Left ventricle myocardium inferior (tissue), 1 donor: ENCODE results near the gene KCNQ2. TPM values are rescaled to one million over a fixed set of nuclear protein-coding genes. Genes with fewer than 3 reads are reported as not detected.

Experiments used
- DNase-seq: peaks from one replicate; pipeline ENCODE4 v3.0.0-alpha.2; 2020
- H3K27ac ChIP-seq: fragments of 200-600 bp; replicated peaks from 2 replicates; pipeline ENCODE4 v1.8.0; 2021
- H3K27me3 ChIP-seq: fragments of 200-600 bp; 2 replicates; pipeline ENCODE4 v1.8.0; 2021; ENCODE audit warnings: low read depth
- H3K36me3 ChIP-seq: fragments of 200-600 bp; 2 replicates; pipeline ENCODE4 v1.8.0; 2021
- H3K4me1 ChIP-seq: fragments of 200-600 bp; 2 replicates; pipeline ENCODE4 v1.8.0; 2021
- H3K4me3 ChIP-seq: fragments of 200-600 bp; 2 replicates; pipeline ENCODE4 v1.8.0; 2021; ENCODE audit warnings: mild to moderate bottlenecking, moderate library complexity
- H3K9me3 ChIP-seq: fragments of 200-600 bp; replicated peaks from 2 replicates; pipeline ENCODE4 v1.8.0; 2021
- CTCF ChIP-seq: fragments of 200-600 bp; IDR thresholded peaks from 2 replicates; pipeline ENCODE4 v1.8.0; 2021; ENCODE audit warnings: antibody characterized with exemption, mild to moderate bottlenecking, borderline replicate concordance
- intact Hi-C: fragments of 100-400 bp; cut with micrococcal nuclease; formaldehyde crosslinking; loops from one replicate; pipeline ENCODE4 v1.11.0; 2022
- total RNA-seq: library from RNA; stranded (reverse); fragmentation: NEBNext Ultra II Directional; extraction: Animal tissue kit (Norgen Biotek cat#: 25700); gene quantifications from one replicate; pipeline ENCODE4 v1.2.1, GENCODE V29; 2021
- donor health status: DM: no; HTN: yes; CAD: no; lungs with severe emphysema.

The KCNQ2 gene
- total RNA-seq, 1 donor from 2014 or later, result 2.3 TPM

DNA sequence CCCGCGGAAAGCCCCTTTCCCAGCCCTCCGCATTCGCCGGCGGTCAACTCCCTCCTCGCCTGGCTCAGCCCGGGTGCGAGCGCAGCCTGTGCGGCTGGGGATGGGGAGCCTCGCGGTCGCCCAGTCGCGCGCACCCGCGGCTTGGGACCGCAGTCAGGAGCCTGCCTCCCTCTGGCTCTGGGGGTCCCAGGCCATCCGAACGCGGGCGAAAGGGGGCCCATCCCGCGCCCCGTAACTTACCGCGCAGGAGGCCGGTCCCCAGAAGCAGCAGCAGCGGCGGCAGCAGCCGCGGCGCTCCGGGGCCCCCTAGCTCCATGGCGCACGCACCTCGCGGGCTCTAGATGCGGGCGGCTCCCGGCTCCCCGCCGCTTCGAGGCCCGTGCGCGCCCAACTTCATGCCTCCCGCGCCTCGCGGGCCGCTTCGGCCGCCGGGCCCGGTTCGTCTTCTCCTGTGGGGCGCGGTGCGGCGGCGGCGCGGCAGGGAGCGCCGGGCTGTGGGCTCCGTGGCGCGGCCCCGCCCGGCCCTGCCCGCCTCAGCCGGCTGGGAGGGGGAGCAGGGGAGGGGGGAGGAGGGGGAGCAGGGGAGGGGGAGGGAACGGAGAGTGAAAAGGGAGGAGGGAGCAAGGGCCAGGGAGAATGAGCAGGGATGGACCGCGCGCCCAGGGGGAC lies 111.5 kb downstream of the KCNQ2 start, which contains the start of gene CHRNA4:
Gene CHRNA4, minus strand, starts transcription at position 500 of the 669 bp plus-strand sequence. Its CDS starts 184 bp downstream, at position 316.
- Histone ChIP-seq H3K36me3 (no peaks in the 10 kb centered on the region), H3K27ac (no peak within 1 kb of the TSS), H3K4me3 (peak within 1 kb of the TSS; percentile 55), H3K4me1 (peaks cover 33% of the 10 kb centered on the region), H3K9me3 (no peaks in the 10 kb centered on the region), H3K27me3 (peaks cover 84% of the 10 kb centered on the region)
- intact Hi-C loops, result no loop called here
- TF ChIP-seq CTCF, result no peak
- no peak for DNase-seq

DNA sequence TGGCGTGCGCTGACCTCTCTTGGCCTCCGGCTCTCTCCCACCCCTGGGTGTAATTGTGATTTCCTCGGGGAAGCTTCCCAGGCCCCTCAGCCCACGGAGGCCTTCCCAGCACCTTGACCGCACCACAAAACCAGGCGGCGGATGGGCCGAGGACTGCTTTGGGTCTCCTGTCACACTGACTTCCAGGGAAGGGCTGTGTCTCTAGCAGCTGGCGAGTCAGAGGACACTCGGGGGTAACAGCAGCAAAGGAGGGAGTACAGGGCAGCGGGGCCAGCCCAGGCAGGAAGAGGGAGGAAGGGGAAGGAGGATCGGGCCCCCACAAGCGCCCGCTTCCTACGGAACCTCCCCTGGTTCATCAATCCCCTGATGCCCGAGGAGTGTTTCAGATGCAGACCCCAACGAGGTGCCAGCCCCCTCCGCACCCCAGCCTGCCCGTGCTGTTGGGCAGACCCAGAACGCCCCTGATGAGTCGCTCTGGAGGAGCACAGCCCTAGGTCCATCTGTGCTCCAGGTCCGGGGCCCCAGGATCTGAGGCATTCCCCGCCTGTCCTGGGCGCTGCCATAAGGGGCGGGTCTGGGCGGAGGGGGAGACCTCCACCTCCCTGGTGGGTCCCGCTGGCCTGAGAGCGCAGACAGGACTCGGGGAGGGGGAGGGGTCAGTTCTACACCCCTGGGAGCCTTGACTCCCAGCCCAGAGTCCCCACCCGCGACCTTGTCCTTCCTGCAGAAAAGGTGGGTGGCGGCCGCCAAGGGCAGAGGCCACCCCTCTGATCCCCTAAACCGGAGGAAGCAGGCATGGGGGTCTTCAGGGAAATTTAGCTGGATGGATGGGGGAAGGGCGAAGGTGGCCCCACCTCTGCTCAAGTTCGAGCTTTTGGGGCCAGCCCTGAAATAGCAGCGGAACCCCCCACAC lies 112.3 kb downstream of the KCNQ2 start:
- intact Hi-C loops, result no loop called here
- DNase-seq, result no peak
- H3K4me3 ChIP-seq, result peak overlapping the region; percentile 55
- no peak for TF ChIP-seq CTCF
- H3K4me1 ChIP-seq, result peaks cover 33% of the 10 kb centered on the region
- no peaks in the 10 kb centered on the region for H3K9me3 ChIP-seq
- no peak overlapping the region for H3K27ac ChIP-seq
- H3K36me3 ChIP-seq, result no peaks in the 10 kb centered on the region
- peaks cover 84% of the 10 kb centered on the region for H3K27me3 ChIP-seq

DNA sequence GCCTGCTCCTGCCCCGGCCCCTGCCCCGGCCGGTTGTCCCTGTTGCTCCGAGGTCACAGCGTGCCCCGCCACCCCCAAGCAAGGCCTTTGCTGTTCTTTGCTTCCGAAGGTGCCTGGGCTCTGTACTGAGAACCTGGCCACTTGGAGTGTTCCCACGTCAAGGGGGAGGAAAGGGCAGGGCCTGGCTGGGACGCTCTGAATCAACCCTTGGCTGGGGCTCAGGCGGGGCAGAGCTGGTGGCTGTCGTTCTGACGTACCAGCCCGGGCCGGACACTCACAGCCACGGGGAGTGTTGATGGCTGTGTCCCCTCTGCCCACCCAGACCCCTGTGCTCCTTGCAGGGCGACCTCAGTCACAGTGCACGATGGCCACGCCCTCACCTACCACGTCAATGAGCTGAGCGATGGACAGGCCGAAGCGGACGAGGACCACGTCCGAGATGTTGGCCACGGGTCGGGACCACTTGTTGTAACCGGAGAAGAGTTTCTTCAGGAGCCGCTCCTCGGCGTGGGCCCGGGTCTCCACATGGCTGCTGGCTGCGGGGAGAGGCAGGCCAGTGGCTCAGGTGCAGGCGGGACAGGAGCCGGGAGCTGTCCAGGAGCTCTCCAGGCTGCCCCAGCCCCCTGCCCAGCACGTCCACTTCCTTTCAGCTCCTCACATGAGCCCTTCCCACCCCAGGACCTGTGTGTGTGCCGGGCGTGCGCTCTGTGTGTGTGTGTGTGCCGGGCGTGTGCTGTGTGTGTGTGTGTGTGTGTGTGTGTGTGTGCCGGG lies 113.1 kb downstream of the KCNQ2 start:
- no peaks in the 10 kb centered on the region for H3K9me3 ChIP-seq
- no peak for DNase-seq
- peaks cover 33% of the 10 kb centered on the region for H3K4me1 ChIP-seq
- H3K4me3 ChIP-seq, result no peak overlapping the region
- H3K36me3 ChIP-seq, result no peaks in the 10 kb centered on the region
- no peak overlapping the region for H3K27ac ChIP-seq
- no peak for TF ChIP-seq CTCF
- intact Hi-C loops, result no loop called here
- H3K27me3 ChIP-seq, result peaks cover 85% of the 10 kb centered on the region

- intact Hi-C loops, result no loop called here
- peak; percentile 85 for DNase-seq
- Histone ChIP-seq H3K27ac (peak overlapping the region; percentile 52), H3K27me3 (peaks cover 73% of the 10 kb centered on the region), H3K9me3 (no peaks in the 10 kb centered on the region), H3K4me3 (no peak overlapping the region), H3K36me3 (no peaks in the 10 kb centered on the region), H3K4me1 (peaks cover 33% of the 10 kb centered on the region)
- no peak for TF ChIP-seq CTCF
Measured at GRCh38 chr20:63357921-63358905, 114.2 kb downstream of the KCNQ2 start.
